Measurements from ENCODE around the gene RAD51B.
"Not testable (repeated sequence)": the region's sequence is repeated elsewhere in the genome, so short reads cannot be mapped to it uniquely, and the experiment has no call there.

The RAD51B gene

GRCh38 chr14:68020493-68020892 lies 200.9 kb downstream of the RAD51B start:
- DNase-seq (ENCODE audit: low read depth, low spot score), result no peak

- no peak for DNase-seq (ENCODE audit: low read depth, low spot score)
These were observed 201.6 kb downstream of the RAD51B start for GRCh38 chr14:68020999-68021663.

DNA sequence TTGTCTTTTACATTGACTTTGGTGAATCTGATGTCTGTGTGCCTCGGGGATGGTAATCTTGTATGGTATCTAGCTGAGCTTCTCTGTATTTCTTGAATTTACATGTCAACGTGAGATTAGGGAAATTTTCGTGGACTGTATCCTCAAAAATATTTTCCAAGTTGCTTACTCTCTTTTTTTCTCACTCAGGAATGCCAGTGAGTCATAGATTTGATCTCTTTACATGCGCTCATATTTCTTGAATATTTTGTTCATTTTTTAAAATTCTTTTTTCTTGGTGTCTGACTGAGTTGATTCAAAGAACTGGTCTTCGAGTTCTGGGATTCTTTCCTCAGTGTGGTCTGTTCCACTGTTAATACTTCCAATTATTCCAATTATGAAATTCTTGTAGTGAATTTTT lies 207.7 kb downstream of the RAD51B start:
- no peak for DNase-seq (ENCODE audit: low read depth, low spot score)

DNA sequence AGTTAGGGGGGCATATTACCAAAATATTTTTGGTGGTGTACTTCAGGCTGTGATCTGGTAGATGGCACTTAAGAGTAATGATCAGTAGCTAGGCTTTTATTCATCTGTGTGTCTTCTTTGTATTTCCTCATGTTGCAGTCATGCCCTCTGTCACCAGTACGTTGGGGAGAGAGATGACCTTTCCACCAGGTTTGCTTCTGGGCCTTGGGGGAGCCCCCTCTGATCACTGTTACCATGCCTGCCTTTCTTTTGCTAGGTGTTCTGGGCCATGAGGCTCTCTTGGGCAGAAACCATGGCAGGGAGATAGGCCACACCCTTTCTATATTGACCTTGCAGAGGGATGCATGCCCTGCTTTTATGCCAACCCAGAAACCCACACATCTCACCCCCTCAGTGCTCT lies 208.5 kb downstream of the RAD51B start:
- no peak for DNase-seq (ENCODE audit: low read depth, low spot score)

DNA sequence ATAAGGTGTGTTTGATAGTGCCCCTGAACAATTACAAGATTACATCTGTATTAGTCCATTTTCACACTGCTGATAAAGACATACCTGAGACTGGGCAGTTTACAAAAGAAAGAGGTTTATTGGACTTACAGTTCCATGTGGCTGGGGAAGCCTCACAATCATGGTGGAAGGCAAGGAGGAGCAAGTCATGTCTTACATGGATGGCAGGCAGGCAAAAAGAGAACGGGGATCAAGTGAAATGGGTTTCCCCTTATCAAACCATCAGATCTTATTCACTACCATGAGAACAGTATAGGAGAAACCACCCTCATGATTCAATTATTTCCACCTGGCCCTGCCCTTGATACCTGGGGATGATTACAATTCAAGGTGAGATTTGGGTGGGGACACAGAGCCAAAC lies 211.4 kb downstream of the RAD51B start:
- DNase-seq (ENCODE audit: low read depth, low spot score), result not testable (repeated sequence)

DNA sequence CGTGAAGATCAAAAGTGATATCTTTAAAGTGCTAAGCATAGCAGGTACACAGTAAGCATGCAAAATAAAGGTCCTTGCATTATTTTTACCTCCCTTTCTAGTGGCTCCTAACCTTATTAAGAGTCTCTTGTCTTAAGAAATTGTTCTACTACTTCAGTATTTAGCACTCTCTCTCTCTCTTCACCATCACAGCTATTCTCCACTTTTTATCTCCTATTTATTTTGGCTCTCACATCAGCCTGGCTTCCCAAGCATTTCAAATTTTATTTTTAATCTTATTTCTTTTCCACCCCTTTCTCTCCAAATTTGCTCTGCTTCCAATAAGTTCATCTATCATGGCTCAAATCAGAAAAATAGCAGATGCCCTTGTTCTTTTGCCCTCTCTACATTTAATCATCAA lies 212.6 kb downstream of the RAD51B start:
- DNase-seq (ENCODE audit: low read depth, low spot score), result no peak

DNA sequence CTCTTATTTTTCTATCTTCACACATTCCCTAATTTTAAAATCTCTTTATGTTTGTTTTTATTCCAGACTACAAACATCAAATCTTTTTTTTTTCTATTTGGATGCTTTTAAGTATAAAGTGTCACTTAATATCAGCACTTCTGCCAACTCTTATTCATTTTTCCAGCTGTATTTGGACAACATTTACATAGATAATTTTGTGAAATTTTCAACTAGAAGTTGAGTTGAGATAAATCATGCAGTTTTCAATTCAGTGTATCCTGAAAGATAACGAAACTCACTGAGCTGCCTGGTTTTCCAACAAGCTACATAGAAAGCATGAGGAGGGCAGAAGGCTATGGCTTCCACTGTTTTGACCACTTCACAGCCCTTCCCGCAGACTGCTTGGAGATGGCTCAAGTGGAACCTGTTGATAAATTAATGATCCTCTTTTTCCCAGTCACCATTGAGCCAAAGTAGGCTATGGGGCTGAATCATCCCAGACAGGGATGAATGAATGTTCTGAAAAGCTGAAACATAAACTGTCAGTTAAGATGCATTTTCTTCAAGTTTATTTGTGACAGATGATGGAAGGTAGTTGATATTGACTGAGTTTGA lies 213.9 kb downstream of the RAD51B start:
- DNase-seq (ENCODE audit: low read depth, low spot score), result no peak

- no peak for DNase-seq (ENCODE audit: low read depth, low spot score)
These were observed 215.3 kb downstream of the RAD51B start for GRCh38 chr14:68034896-68035295.

DNA sequence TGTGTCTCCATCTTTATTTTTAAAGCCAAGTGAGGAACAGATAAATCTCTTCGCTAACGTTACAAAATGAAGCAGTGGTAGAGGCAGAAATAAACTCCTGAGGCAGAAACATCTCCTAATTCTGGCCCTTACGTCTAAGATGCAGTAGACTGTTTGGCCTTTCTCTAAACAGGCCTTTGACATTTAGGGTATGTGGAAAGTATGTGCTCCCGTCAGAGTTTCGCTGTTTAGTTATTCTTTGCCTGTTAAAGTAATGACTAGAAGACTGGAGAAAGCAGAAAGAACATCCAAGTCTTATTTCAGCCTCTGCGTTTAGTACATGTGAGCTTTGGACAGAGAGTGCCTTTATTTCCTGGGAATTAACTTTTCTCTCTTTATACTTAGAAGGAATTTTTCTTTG lies 216.6 kb downstream of the RAD51B start:
- no peak for DNase-seq (ENCODE audit: low read depth, low spot score)

DNA sequence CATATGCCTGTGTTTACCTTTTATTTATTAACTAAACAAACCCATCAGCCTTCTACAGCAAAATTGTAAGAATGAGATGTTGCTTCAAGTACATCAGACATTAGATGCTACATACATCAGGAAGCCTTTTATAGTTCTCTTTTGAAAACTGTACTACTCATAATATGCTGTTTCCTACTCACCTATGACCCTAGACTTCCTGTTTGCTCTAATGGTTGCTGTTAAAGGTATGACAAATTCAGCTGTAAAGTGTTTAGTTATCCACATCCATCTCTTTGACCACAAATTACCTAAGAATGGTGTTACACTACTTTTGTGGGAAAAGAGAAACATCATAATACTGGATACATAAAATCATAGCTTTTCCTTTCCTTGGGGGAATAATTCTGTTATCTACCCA lies 220.0 kb downstream of the RAD51B start:
- DNase-seq (ENCODE audit: low read depth, low spot score), result no peak

DNA sequence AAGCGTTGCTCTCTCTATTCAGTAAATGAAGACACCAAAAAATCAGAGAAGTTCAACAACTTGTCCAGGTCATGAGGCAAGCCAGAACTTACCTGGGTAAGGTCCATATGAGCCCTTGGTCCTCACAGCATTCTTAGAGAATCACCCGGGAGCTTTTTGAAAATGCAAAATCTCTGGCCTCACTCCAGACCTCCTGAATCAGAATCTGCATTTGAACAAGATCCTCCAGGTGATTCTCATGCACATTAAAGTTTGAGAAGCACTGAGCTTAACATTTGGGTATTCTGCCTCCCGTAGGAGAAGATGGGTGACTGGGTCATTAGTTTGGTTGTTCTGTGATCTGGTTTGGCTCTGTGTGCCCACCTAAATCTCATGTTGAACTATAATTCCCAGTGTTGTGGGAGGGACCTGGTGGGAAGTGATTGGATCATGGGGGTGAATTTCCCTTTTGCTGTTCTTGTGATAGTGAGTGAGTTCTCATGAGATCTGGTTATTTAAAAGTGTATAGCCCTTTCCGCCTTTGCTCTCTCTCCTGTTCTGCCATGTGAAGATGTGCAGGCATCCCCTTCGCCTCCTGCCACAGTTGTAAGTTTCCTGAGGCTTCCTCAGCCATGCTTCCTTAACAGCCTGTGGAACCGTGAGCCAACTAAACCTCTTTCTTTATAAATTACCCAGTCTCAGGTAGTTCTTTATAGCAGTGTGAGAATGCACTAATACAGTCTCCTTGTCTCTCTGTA lies 221.2 kb downstream of the RAD51B start:
- peak; percentile 42 for DNase-seq (ENCODE audit: low read depth, low spot score)

GRCh38 chr14:68041876-68042354 lies 222.3 kb downstream of the RAD51B start:
- no peak for DNase-seq (ENCODE audit: low read depth, low spot score)

DNA sequence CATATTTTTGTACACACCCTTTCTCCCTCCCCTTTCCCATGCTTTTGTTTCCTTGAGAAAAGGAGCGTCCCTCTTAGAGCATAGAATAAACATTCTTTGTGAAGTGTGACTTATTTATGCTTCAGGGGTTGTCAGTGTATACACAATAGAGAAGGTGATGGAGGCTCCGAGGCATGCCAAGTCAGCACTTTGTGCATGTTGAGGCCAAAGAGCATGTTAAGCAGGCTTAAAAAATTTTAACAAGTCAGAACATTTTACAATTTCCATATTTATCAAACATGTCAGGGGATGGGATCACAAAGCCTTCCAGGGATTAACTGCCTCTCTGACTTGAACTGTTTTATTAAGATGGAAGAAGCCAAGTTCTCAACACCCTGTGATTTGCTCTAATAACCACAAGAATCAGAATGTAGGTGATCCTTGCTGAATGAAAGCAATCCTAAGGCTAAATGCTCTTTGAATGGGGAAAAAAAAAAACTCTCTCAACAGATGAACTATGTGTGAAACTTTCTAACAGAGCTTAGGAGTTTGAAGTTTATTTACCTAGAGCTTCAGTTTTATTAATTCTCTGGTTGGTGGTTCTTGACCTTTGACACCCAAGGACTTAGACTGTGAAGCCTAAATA lies 223.1 kb downstream of the RAD51B start:
- DNase-seq (ENCODE audit: low read depth, low spot score), result no peak

DNA sequence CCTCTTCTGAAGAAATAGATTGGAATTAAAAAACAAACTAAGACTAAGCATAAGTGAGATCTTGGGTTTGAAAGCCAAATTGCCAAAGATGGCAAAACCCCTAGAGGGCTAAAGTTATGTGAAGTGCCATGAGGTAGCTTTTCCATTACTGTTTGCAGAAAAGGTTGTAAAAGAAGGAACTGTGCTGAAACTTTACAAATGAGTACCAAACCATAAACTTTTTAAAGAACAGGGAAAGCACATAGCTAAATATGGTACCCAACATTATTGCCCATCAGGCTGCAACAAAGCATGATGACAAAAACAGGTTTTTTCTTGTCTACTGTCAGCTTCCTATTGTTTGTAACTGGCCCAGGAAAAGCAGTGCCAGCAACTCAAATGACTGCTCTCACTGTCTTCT lies 224.2 kb downstream of the RAD51B start:
- no peak for DNase-seq (ENCODE audit: low read depth, low spot score)

GRCh38 chr14:68047906-68048305 lies 228.3 kb downstream of the RAD51B start:
- DNase-seq (ENCODE audit: low read depth, low spot score), result no peak

DNA sequence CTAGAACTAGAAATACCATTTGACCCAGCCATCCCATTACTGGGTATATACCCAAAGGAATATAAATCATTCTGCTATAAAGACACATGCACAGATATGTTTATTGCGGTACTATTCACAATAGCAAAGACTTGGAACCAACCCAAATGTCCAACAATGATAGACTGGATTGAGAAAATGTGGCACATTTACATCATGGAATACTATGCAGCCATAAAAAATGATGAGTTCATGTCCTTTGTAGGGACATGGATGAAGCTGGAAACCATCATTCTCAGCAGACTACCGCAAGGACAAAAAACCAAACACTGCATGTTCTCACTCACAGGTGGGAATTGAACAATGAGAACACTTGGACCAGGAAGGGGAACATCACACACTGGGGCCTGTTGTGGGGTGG lies 229.2 kb downstream of the RAD51B start:
- not testable (repeated sequence) for DNase-seq (ENCODE audit: low read depth, low spot score)

DNA sequence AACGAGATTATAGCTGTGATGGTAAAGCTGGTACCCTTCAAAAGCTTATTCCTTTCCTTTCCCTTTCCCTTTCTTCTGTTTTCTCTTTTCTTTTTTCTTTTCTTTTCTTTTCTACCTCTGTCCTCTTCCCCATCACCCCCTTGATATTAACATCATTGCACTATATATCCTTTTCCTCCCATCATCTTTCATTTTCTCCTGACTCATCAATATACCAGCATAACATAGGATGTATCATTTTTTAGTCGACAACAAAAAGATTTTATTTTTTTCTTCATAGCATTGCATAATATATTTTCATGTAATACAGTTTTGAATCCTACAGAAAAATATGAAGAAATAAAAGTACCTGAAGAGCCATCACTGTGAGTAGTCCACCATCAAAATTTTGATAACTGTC lies 230.6 kb downstream of the RAD51B start:
- no peak for DNase-seq (ENCODE audit: low read depth, low spot score)

DNA sequence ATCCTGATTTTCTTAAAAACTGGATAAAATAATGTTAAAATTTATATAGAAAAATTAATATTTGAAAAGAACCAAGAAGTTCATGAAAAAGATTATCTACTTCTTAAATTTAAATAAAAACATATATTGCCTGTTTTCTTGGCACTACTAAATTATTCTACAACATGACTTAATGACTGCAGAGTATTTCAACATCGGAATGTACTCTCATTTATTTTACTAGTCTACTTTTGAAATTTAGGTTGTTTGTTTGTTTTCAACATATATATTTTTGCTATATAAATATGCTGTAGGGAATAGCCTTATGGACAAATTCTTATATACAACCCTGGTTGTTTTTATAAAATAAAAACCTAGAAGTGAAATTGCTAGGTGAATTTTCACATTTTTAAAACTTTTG lies 231.6 kb downstream of the RAD51B start:
- DNase-seq (ENCODE audit: low read depth, low spot score), result no peak

DNA sequence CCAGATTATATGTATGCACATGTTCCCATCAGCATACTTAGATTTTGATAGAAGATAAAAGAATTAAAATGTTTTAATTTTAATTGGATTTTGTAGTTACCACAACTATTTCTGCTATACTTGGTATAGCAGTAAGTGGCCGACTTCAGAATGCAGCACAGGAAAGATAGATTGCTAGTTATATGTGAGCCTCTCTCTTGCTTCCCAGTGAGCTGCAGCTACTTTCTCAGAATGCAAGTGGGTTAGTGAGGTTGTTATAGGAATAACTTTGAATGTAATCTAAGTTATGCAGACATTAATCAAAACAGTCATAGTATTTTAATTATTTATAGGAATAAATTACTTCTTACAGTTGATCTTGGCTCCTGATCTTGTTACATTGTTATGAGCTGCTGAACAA lies 240.6 kb downstream of the RAD51B start:
- DNase-seq (ENCODE audit: low read depth, low spot score), result no peak

DNA sequence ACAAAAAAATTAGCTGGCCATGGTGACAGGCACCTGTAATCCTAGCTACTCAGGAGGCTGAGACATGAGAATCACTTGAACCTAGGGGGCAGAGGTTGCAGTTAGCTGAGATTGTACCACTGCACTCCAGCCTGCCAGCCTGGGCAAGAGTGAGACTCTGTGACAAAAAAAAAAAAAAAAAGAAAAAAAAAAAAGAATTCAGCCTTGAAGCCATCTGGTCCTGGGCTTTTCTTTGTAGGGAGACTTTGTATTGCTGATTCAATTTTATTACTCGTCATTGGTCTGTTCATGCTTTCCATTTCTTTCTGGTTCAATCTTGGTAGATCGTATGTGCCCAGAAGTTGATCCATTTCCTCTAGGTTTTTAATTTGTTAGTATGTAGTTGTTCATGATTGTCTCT lies 243.1 kb downstream of the RAD51B start:
- no peak for DNase-seq (ENCODE audit: low read depth, low spot score)

- no peak for DNase-seq (ENCODE audit: low read depth, low spot score)
These were observed 245.7 kb downstream of the RAD51B start for GRCh38 chr14:68065322-68065721.

DNA sequence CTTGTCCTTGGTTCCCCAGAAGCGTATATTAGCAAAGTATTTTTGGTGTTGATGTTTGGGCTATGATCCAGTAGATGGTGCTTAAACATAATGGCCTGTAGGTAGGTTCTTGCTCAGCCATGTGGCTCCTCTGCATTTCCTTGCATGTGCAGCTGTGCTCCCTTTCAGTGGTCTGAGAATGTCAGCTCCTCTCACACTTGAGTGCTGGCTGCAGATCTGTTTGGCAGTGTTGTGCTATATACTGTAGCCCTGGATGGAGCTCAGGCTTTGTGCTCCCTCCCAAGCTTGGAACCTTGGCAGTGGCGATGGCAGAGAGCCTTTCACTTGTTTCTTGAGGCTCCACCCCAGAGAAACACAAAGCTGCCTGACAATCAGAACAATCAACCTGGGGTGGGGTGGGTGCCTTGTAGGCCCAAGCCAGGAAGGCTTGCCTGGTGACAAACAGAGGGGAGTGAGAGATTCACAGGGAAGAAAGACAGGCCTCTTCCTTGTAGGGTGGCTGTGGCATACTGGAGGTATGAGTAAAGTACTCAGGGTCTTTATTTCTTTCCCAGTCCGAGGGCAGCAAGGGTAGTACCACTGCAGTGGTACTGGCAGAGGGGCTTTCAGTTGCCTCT lies 255.3 kb downstream of the RAD51B start:
- DNase-seq (ENCODE audit: low read depth, low spot score), result no peak

Measured in iPS DF 19.7 (cell line).